GM18858 (cell line): ENCODE data around the gene PXT1.
"Not testable (repeated sequence)": the region's sequence is repeated elsewhere in the genome, so short reads cannot be mapped to it uniquely, and the experiment has no call there.

Experiments used
- ATAC-seq: cut with Tn5 transposase; IDR thresholded peaks from one replicate; pipeline ENCODE4 v1.9.1; 2021; ENCODE audit not compliant: unreplicated experiment

The PXT1 gene

DNA sequence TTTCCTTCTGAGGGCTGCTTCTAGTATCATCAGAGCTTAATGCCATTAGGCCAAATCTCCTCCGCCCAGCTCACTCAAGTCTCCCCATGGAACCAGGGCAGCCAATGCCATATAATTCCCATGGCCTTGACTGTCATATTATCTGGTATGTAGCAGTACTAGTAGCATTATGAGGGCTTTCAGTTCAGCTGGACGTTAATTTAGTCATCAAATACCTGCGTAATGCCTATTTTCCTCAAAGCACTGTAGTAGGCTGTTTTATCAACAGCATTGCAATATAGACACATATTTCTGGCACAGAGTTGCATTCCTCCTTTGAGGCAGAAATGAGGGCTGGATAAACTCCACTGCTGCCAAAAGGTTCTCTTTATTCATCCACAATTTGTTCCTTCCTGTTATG, 1.8 kb upstream of the PXT1 start:
- no peak for ATAC-seq

DNA sequence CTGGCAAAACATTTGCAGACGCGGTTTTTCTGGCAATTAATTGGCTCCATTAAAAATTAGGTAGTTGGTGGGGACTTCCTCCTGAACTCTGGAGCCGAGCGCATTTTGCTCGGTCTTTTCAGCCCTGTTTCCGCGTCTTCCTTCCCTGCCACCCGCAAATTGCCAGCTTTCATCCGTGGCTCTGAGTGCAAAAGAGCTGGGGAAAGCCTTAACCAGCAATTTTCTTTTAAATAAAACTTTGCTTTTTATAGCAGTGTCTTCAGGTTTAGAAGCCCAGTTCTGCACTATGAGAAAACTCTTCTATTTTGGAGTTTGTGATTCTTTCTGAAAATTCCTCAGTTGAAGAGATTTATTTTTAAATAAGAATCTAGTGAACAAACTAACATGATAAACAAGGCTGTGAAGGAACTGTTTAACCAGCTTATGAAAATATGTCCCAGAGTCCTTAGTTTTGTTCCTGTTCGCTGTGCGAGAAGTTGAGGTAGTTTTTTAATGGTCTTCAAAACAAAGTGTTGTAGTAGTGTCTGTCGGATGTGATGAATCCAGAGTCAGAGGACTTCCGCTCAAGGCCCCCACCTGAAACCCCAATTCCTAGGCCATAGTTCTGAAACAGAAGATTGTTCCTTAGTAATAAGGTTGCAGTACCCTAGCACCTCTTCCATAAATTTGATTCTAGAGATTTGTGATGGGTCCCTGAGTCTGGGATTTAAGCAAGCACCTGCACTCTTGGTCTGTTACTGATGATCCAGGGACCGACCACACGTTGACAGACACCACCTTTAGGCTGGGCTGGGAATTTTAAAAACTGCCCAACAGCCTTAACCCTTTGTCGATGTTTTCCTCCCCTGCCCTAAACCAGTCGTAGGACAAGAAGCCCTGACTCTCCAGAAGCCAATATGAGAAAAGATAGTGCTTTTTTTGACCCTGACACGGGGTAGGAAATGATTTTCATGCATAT, 1.1 kb upstream of the PXT1 start:
- ATAC-seq = no peak

DNA sequence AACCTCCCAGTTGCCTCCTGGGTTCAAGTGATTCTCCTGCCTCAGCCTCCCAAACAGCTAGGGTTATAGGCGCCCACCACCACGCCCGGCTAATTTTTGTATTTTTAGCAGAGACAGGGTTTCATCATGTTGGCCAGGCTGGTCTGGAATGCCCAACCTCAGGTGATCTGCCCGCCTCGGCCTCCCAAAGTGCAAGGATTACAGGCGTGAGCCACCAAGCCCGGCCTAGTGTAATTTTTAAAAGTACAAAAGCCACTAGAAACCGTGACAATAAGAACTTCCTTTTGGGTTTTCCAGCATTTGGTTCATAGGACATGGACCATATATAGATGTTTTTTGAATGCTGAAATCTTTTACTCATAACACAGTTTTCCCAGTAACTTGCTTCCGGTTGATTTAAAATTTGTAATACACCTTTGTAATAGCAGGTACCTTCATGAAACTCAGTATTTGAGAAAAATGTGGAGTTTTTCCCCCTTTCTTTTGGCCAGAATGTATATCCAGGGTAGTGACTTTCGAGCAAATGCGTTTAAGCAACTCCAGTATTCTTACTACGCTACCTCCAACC, 467 bp downstream of the PXT1 start:
- ATAC-seq = no peak

DNA sequence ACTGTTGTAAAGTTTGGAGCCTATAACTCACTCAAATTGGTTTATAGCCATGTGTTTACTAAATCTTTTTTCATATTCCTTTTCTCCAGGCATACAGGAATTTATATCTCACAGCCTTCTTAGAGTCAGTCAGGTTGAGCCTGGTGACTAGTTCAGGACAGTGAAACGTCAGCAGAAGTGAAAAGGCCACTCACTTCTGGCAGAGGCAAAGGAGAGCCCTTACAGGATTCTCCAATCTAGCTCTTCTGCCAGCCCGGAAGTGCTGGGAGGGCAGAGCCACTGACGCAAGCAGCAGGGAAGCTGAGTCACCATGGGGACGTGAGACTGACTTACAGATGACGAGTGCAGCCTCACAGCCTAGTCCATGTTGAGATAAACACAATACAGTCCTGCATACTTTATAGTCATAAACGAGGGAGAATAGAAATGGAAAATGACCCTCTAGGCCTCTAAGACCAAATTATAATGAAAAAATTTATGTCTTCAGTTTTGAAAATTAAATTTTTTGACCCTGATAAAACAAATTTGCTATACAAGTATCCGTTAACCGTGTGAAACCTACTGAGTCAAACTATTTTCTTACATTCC, 1.3 kb downstream of the PXT1 start:
- ATAC-seq = peak; percentile 59

DNA sequence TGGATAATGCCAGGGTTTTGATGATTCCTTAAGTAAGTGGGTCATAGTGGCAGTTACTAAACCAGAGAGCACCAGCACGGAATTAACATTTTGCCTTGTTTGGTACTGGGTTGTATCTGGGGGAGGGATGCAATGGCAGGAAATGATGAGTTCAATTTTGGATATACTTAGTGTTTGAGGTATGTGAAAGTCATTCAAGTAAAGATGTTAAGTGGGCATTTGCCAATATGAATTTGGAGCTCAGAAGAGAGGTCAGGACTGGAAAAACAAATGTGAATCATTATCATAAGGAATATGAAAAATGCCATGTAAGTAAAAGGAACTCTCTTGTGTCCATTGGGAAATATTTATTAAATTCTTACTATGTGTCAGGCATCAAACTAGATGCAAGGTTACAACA, 6.2 kb downstream of the PXT1 start:
- ATAC-seq = no peak

DNA sequence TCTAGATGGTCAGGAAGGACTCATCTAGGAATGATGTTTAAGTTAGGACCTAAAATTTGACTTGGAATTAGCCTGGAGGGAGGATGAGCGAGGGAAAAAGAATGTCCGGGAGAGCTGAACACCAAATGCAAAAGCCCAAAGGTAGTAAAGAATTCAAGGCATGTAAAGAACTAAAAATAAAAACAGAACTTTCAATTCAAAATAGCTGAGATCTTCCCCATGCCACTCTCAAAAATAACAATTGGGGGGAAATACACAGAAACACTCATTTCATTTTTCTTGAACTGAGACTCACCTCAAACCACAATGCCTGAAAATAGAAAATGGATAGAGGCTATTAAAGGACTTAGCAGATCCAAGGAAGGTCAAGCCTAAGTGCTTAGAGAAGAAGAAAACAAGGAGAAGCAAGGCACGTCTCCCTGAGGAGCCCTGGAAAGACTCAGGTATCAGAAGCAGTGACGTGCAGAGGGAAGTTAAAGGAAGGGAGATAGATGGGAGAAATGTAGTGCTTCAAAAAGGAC, 10.4 kb downstream of the PXT1 start:
- ATAC-seq = no peak

DNA sequence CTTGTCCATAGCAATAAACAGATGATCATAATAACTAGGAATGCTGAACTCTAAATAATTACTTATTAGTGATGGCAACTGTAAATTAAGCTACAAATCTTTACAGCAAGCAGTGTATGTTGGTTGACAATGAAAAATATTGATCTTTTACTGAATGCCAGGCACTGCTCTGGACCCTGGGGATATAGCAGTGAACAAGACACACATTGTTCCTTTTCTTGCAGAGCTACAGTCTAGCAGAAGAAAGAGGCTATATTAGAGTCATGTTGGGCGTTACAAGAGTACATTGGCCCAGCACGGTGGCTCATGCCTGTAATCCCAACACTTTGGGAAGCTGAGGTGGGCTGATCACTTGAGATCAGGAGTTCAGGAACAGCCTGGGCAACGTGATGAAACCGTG, 11.5 kb downstream of the PXT1 start:
- ATAC-seq = no peak

DNA sequence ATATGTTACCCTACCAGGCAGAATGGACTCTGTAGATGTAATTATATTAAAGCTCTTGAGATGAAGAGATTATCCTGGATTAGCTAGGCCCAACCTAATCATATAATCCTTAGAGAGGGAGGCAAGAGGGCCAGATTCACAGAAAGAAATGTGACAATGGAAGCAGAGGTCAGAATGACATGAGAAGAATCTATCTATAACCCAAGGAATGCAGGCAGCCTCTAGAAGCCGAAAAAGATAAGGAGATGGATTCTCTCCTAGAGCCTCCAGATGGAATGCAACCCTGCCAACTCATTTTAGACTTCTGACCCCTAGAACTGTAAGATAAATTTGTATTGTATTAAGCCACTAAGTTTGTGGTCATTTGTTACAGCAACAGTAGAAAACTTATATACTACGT, 12.3 kb downstream of the PXT1 start:
- no peak for ATAC-seq

DNA sequence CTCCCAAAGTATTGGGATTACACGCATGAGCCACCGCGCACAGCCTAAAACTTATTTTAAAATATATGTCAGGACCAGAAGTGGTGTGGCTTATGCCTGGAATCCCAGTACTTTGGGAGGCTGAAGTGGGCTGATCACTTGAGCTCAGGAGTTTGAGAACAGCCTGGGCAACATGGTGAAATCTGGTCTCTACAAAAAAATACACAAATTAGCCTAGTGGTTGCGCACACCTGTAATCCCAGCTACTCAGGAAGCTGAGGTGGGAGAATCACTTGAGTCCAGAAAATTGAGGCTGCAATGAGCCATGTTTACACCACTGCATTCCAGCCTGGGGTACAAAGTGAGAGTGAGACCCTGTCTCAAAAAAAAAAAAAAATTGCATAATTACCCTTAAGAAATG, 13.7 kb downstream of the PXT1 start:
- ATAC-seq = no peak

DNA sequence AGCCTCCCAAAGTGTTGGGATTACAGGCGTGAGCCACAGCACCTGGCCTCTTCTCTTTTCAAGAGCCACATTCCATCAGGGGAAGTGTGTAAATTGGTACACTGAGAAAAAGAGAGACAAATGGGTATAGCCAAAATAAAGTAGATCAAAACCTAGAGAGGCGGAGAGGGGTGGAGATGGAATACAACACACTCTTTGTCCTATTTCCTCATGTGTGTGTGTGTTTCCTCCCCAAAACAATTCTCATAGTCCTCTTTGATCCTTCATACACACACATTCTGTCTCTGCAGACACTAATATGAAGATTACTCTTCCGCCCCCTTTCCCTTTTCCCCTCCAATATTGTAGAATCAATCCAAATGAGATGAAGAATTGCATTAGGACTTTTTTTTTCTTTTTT, 16.0 kb downstream of the PXT1 start:
- no peak for ATAC-seq

DNA sequence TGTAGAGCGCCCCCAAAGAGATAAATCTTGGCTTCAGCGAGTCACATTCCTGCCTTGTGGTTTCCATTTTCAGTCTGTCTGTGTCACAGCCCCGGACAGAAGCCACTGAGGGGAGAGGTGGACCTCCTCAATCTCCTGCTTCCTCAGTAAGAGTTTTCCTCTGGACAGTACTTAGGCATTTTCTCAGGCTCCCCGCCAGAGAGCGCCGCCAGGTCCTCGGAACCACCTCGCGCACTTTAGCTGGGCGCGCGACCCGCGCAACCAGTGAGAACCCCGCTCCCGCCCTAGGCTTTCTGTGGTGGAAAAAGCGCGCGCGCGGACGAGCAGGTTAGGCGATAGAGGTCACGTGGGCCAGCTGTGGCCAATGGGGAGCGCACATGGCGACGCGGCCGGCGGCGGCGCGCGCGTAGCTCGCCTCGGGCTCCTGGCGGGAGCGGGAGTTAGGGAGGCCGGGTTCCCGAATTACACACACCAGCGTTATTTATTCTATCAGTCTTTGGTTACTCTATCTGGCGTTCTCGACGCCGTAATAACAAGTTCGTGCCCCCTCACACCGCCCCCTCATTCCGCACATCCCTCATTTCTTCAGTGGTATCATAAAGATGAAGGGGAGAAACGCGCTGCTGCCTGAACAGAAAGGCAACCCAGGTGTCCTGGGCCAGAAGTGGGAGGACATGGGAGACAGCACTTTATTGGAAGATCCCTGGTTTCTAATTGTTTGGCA, 19.4 kb downstream of the PXT1 start:
- peak; percentile 78 for ATAC-seq

DNA sequence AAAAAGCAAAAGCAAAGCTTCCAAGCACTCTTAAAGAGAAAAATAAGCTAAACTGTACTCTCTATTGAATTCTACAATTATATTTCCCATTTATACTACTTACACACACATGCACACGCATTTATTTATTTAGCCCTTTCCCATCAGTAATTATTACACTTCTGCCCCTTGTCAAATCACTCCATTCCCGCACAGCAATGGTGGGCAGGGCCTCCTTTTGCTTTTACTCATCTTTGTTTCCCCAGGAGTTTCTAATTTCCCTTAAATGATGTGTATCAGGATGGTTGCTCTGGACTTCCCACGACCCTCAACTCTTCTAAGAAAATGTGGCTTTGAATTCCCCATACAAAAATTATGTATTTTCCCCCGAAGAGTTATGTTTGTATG, 19.9 kb downstream of the PXT1 start:
- ATAC-seq = no peak

DNA sequence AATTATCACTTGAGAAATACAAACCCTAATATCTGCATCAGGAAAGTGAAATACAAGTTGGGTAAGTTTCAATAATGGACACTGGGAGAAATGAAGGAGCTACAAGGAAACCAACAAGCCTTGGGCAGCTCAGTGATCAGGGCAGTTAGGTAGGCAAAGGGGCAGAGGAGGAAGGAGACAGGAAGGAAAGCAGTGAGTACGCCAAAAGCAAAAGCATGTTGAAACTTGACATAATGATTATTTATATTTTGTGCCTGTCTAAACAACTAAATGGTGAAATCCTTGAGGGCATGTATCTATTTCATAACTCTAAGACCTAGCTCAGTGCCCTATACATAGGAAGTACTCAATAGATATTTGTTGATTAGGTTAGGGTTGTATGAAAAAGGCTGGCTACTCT, 23.3 kb downstream of the PXT1 start:
- ATAC-seq = no peak

DNA sequence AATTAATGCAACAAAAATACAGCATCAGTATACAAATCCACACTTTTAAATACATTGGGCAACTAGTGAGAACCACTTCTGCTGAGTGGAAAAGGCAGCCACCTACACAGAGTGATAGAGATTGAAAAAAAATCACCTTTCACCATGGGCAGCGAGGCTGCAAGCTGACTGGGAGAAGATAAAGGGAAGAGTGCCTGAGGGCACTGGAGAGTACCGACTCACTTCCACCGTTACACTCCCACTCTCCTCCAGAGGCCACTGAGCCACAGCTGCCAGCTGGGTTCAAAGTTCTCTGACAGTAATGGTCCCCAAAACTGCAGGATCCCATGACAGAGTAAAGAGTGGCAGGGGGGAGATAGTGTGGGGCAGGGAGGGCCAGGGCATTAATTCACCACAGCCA, 24.1 kb downstream of the PXT1 start:
- ATAC-seq = no peak

DNA sequence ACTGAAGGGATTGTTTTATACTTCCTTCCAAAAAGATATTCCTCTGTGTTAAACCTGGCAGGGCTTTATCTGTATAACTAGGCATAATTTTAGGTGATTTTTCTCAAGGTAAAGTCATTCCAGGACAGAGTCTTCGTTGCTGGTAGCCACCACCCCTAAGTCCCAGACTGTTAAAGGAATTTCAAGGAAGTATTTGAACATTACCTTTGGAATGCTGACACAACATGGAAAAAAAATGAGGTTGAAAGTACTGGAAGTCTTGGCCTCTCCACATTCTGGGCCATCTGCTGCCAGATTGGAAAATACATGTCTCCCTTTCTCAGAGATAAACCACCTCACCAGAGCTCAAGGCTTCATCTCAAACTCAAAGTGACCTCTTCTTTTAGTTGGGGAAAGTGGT, 28.2 kb downstream of the PXT1 start:
- no peak for ATAC-seq

DNA sequence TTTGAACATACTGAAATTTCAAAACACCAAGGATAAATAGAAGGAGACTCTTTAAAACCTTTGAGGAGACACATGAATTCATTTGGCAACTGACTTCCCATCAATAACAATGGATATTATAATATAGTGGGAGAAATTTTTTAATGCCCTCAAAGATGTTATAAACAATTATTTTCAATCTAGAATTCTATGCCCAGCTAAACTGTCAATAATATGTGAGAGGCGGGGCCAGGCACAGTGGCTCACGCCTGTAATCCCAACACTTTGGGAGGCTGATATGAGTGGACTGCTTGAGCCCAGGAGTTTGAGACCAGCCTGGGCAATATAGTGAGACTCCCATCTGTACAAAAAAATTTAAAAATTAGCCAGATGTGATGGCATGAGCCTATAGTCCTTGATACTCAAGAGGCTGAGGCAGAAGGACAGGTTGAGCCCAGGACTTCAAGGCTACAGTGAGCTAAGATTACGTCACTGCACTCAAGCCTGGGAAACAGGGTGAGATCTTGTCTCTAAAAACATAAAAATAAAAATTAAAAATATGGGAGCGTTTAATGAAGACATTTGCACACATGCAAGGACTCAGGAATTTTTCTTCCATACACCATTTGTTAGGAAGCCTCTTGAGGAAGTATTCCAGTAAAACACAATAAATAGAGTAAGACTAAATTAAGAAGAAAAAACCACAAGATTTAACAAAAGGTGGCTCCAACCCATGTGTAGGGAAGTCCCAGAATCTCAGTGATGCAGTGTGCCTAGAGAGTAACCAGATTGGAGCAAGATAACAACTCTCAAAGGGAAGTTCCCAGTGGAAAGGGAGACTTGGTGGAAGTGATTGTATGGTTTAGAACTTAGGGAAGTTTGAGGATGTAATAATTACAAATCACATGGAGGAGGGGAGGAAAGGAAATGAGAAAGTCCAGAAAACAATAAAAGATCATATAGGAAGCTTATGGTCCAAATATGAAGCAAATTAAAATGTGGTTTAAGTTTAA, 28.9 kb downstream of the PXT1 start:
- no peak for ATAC-seq

DNA sequence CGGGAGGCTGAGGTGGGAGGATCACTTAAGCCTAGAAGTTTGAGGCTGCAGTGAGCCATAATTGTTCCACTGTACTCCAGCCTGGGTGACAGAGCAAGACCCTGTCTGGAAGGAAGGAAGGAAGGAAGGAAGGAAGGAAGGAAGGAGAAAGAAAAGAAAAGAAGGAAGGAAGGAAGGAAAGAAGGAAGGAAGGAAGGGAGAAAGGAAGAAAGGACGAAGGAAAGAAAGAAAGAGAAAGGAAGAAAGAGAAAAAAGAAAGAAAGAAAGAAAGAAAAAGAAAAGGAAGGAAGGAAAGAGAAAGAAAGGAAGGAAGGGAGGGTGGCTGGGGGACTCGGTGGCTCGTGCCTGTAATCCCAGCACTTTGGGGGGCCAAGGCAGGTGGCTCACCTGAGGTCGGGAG, 32.9 kb downstream of the PXT1 start:
- ATAC-seq = not testable (repeated sequence)

DNA sequence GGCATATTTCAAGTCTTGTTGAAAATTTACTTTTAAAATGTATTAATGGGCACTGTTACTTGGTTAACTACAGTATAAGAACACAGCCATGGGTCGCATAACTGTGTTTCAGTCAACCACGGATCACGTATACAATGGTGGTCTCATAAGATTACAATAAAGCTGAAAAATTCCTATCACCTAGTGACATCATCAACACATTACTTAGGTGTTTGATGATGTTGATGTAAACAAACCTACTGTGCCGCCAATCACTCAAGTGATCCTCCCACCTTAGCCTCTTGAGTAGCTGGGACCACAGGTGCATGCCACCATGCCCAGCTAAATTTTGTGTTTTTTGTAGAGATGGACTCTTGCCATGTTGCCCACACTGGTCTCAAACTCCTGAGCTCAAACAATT, 38.5 kb downstream of the PXT1 start:
- no peak for ATAC-seq

DNA sequence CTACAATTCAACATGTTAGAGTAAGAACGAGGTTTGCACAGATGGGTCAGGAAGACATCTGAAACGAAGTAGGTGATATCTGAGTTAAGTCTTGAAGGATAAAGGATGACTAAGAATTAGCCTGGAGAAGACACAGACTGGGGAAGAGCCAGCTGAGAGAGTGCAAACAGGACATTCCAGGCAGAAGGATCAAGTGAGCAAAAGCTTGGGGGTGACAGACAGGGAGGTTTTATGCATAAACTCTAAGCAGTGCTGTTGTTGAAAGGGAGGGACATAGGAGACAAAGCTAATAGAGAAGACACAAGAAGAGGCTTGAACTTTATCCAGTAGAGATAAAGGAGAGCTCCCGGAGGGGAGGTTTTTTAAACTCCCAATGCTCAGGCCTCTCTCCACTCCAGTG, 40.2 kb downstream of the PXT1 start:
- no peak for ATAC-seq

DNA sequence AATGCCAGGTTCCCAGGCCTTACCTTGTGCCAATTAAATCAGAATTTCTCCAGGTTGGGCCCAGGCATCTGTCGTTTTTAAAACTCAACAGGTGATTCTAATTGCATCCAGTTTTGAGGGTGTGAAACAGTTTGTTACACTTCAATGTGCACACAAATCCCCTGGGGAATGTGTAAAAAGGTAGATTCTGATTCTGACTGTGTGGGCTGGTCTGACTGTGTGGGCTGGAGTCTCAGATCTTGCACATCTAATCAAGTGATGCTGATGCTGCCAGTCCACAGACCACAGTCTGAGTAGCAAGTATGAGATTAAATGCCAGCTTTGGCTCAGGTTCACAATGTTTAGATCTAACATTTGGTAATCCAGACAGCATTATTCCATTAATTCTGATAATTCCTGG, 42.7 kb downstream of the PXT1 start:
- ATAC-seq = no peak
